HG03575 (cell line): ENCODE measurements around the gene IL36G.

Experiments
- ATAC-seq: cut with Tn5 transposase; IDR thresholded peaks from one replicate; pipeline ENCODE4 v1.9.1; 2021; ENCODE audit not compliant: unreplicated experiment, insufficient number of reproducible peaks, low FRiP score; ENCODE audit errors: extremely low read depth

IL36G gene

DNA sequence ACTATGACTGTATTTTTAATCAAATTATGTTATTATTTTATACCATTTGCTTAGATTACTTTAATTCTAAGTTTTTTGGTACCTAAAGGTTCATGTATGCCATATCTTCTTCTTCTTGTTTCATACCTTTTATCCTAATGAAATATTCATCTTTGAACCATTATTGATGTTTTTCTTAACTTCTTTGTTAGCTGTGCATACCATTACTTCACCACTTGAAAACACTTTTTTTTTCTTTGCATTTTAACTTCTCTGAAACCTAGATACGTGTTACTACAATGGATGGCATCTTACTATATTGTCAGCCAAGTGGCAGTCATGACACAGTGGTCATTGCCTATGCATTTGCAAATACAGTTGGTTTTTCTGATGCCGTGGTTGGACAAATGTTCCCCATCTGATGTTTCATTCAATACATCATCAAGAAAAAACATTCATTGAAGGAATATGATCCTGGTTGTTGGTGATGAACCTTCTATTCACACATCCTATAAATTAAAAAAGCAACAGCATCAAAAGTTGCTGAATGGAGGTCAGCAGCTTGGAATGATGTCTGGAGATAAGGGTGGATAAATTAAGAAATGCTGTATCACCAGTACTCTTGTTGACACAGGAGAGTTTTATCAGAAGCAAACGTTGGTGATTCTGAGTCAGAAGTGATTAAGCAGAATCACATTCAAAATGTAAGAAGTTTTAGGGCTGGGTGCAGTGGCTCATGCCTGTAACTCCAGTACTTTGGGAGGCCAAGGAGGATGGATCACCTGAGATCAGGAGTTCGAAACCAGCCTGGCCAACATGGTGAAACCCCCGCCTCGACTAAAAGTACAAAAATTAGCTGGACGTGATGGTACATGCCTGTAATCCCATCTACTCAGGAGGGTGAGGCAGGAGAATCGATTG lies 34.9 kb downstream of the IL36G start:
- ATAC-seq = no peak

DNA sequence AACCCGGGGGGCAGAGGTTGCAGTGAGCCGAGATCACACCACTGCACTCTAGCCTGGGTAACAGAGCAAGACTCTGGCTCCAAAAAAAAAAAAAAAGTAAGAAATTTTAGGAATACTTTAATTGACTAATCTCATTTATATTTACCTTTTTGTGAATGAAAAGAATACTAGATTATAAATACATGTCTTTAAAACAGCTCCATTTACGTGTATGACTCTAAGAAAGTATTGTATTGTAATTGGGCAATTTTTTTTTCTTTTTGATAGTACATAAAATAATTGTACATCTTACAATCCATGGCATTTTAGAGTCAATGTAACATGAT lies 35.5 kb downstream of the IL36G start:
- ATAC-seq = no peak

DNA sequence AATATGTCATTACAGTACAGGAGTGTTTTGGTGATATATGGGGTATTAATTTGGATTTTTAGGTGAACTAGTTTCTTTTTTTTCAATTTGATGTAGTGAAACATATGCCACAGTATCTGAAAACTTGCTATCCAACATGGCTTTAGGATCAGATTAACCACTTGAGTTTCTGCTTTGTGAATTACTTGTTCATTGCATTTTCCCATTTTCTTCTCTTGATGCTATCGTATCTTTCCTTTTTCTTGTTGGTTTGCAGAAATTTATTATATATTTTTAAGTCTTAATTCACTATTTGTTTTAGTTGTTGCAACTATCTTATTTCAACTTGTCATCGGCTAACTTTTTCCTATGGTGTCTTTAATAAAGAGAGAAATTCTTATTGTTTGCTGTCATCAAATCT lies 36.3 kb downstream of the IL36G start:
- no peak for ATAC-seq

- ATAC-seq = no peak
Measured at GRCh38 chr2:113015042-113015441, 37.2 kb downstream of the IL36G start.

GRCh38 chr2:113015655-113016054 lies 37.8 kb downstream of the IL36G start:
- no peak for ATAC-seq

DNA sequence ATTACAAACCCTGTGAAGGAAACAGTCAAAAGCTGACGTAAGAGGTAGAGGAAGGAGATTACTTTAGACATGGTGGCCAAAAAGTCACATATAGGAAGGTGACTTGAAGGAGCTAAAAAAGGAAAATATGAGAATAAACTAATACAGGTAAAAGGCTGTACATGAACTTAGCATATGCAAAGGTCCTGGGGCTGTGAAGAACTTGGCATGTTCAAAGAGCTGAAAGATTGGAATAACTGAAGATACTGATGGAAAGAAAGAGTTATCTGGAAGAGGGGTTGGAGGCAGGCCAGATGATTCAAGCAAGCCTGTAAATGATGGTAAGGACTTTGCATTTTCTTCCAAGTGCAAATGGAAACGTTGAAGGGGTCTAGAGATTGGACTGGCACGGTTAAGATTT lies 40.7 kb downstream of the IL36G start:
- ATAC-seq = no peak

DNA sequence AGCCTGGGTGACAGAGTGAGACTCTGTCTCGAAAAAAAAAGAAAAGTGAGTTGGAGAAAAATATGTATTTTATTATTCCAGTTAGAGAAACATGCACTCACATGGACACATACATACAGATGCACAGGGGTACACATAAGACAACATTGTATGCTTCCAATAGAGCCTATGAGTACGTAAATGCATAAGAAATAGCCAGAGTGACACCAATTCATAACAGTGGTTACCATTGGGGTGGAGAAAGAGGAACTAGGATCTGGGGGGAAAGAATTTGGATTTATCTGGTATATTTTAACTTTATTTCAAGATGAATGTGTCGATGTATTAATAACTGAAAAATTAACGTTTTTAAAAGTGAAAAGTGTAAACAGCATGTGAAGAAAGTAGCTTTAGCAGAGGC lies 43.5 kb downstream of the IL36G start:
- no peak for ATAC-seq

DNA sequence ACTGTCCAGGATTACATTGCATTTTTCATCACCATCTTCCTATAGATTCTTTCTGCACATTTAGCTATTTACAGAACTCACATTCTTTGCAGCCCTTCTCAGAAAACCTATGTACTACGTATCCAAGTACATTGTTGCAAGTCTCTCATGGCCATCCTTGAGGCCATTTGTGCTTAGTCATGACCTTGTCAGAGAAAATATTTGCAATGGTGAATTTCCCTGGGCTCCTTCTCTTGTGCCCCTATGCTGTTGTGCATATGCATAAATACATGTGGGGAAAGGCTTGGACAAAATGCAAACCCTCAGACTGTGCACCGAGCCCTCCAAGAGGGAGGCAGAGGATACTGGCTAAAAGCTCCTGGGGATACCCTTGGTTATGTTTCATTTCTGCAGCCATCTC lies 47.0 kb downstream of the IL36G start:
- no peak for ATAC-seq

DNA sequence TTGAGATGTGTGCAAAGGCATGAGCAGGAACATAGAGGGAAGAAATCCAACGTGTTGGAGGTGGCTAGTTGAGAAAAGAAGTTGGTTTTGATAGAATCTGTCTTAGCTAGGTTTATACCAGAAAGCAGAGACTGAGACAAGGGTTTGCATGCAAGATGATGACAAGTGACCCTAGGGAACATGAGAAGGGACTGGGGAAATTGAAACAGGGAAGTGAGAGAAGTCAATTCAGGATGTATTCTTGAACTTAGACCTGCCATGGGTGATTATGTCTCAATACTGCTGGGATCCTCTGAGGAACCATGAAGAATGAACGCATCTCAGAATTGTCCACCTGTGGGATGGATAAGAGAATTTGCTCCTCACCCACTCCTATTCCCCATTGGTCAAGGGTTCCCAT lies 47.9 kb downstream of the IL36G start:
- no peak for ATAC-seq

- ATAC-seq = no peak
Measured at GRCh38 chr2:113027691-113028090, 49.9 kb downstream of the IL36G start.

GRCh38 chr2:113028112-113028511 lies 50.3 kb downstream of the IL36G start:
- ATAC-seq = no peak

- ATAC-seq = no peak
Measured at GRCh38 chr2:113032737-113033136, 54.9 kb downstream of the IL36G start.

DNA sequence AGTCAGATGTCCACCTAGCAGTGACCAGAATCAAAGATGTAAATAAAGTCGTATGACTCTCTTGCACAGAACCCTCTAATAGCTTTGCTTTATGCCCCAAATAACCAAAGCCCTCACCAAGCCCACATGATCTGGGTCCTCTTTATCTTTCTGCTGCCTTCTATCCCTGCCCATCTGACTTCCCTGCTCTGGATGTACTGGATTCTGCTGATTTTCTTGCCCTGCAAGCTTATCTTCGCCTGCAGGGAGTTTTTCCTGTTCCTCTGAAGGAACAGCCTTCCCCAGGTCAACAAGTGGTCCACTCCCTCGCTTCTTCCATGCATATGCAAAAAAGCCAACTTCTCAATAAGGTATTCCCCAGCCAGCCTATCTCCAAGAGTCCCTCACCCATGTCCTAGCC lies 56.2 kb downstream of the IL36G start:
- ATAC-seq = no peak
